Non-pigmented ciliary epithelial cell (primary cell): ENCODE data around the gene TWIST1.

ENCODE experiments used
- DNase-seq: peaks from one replicate; pipeline ENCODE4 v3.0.0-alpha.2; 2010; ENCODE audit warnings: low read depth

TWIST1 gene

DNA sequence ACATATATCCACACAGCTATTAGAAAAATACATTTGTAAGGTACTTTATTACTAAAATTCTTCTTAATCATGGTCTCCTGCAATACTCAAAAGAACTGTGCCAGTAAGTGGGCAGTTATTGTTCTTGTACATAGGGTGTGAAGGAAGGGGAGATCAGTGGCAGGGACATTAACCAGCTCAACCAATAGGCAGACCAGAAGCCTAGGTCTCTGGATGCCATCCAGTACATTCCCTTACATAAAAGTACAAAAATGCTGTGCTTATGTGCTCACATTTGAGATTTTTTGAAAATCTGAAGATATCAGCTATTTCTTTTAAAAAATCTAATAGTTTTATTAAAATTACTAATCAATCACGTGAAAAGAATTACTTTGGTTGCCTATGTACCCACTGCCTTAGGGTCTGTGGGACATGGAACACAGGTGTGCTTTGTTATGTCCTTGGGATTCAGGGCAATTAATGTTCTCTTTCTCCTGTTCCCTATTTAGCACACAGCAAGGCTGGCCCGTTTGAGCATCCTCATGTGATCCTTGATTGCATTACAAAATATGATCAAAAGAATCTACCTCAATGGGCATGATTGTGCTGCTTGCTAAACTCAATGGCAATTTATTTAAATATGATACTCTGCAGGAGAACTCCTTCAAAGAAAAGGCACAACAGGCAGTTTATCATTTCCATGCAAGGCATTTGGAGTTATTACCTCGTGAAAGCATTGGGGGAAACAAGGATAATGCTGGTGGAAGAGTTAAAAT, 22.7 kb downstream of the TWIST1 start:
- no peak for DNase-seq

DNA sequence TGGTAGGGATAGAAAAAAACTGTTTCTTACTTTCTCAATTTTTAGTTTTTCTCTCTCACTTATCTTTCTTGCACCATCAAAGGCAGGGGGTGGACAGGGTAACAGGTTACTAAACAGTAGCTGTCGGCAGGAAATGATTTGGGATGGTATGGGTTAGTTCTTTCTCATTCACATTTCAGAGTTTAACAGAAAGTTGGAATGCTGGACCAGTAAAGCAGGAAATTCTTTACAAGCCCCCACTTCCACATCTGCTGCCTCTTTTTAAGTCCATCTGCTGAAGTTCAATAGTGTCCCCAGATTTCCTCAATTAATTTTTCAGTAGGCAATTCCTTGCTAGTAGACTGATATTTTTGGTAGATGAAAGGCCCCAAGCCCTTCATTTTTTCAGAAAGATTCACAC, 23.3 kb downstream of the TWIST1 start:
- no peak for DNase-seq

DNA sequence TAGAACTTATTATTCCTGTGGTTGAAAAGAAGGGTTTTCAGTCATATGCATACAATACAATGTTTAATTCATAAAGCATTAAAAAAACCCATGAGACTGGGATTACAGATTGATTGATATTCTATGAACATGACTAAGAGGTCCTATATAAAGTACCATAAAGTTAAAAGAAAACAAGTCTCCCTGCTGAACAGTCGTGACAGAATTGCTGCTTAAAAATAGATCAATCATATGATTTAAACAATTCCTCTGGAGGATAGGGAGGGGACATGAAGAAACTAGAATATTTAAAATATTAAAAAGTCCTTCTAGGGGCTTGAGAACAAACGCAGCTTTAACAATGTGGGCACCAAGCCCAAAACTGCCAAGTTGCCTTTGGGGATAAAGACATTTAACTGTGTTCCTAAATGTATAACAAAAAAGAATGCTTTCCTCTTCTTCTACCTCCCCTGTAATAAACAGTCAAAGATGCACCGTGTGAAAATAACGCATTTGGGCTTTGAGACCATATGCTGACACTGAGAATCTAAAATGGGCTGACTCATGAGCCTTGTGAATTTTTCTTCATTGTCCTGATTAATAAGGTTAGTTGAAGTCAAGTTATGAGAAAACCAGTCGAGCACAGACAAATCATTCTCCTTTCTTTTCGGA, 25.8 kb downstream of the TWIST1 start:
- DNase-seq, result no peak

DNA sequence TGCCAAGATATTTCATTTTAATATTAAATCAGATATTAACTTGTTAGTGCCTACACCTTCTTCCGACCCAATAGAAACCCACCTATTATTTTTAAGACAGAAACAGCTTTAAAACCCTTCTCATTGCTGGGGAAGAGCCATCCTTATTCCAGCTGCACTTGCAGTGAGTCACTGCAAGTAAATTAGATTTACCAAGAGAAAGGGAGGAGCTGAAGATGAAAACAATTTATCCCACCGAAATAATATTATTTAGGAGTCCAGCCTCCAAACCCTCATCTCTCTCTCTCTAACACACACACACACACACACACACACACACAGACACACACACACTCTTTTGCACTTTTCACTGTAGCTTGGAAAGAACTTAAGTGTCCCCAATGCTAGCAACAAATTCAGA, 26.9 kb downstream of the TWIST1 start:
- no peak for DNase-seq

DNA sequence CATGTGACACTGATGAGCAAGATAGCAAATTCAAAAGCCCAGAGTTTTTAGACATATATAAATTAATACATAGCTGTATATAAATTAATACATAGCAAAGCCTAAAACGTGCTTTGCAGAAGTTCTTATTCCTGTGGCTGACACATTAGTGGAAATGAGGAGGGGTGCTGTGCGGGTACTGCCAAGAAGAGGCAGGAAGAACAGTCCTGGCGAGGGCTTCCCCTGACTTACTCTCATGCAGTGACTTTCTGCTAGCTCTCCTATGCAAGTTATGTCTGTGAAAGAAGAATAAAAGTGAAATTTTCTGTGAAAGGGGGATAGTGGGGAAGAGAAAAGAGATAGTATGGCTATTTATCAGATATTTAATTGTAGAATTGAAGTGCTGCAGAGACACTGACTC, 27.6 kb downstream of the TWIST1 start:
- DNase-seq, result no peak

DNA sequence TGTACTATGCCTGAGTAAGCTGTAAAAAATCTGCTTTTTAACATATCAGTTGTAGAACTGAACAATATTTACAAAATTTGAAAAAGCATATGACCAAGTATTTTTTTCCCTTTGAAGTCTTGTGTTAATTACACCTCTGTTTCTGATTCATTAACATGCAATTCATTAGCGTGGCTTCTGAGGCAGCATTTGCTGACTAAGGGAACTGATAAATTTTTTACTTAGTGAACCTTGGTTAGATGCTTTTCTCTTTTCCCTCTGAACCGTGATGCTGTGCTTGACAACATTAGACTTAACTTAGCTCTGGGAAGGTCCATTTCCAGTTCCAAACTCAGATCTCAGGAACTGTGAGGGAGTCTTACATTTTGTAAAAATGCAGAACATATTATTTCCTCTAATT, 28.1 kb downstream of the TWIST1 start:
- DNase-seq, result no peak

DNA sequence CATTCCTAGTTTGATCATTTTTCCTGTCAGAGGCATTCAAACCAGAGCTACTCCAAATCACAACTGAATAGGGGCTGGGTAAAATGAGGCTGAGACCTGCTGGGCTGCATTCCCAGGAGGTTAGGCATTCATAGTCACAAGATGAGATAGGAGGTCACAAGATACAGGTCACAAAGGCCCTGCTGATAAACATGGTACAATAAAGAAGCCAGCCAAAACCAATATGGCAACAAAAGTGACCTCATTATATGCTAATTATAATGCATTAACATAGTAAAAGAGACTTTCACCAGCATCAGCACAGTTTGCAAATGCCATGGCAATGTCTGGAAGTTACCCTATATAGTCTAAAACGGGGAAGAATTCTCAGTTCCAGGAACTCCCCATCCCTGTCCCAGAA, 37.3 kb downstream of the TWIST1 start:
- DNase-seq, result no peak

DNA sequence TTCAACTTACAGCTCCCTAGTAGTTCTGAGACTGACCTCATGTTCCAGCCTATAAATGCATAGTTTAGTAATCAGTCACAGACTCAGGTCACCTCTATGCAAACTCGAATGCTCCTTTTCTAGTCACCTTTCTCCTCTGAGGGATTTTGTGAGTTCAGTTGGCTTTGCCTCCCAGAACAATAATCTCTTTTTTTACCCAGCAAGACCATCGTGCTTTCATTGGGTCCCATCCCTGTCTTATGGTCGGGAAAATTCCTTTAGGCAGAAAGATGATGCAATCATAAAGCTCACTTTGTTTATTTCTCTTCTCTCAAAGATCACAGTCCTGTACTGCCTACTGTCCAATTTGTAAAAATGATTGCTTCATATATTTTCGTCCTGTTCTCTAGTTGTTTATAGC, 38.4 kb downstream of the TWIST1 start:
- peak; percentile 17 for DNase-seq

DNA sequence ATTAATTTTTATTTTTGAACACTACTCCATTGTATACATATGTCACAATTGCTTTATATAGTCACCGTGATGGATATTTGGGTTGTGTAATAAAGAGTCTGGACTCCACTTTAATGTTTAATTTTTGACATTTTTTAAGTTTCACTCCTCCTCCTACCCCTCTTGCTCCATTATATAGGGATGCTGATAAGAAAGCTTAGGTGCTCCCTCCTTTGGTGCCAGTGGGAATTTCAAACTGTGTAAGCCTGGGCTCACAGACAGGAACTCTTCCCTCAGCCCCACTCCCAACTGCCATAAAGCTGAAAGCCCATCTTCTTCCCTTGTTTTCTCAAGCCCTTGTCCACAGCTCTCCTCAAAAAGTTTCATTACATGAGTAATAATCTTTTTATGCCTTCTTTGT, 47.6 kb downstream of the TWIST1 start:
- no peak for DNase-seq

DNA sequence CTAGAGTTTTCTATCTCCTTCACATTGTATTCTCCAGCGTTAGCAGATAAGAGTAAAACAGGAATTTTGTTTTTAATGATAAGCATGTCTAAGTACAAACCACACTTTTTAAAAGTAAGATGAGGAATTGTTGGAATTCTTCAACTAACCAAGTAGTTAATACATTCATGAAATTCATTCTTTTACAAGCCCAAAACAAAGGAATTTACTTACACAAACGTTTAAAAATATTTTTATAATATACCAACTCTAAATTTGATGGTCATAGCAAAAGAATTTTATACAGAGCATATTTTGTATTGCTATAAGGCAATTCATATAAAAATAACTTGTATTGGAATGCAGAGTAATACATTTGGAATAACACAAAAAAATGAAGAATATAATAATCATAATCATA, 51.3 kb downstream of the TWIST1 start:
- no peak for DNase-seq
